ENCODE measurements around the gene CLEC3A. TPM values are rescaled to one million over a fixed set of nuclear protein-coding genes. Genes with fewer than 3 reads are reported as not detected.
A peak's percentile ranks its signal among the peaks of the same experiment; 100 is the strongest.
"Not testable (repeated sequence)": the region's sequence is repeated elsewhere in the genome, so short reads cannot be mapped to it uniquely, and the experiment has no call there.

Gene CLEC3A
- total RNA-seq, 1 experiment from 2014 or later = not detected

DNA sequence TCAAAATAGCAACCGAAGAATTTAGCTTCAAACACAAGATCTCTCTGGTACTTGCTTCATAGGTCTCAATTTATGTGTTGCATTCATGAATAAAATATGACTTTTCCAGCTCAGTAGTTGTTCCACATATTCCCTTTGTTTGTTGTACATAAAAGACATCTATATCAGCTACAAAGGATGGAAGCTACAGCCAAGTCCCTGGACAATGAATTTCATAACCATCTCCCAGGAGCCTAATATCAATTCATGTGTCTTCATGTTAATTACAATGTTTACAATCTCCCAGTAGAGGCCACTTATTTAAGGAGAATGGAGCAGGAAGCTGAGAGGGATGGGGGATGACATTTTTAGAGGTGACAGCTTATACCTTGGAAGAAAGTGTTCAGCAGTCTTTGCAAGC, 3.3 kb downstream of the CLEC3A start:
- DNase-seq (ENCODE audit: extremely low read depth, low read depth) = no peak

DNA sequence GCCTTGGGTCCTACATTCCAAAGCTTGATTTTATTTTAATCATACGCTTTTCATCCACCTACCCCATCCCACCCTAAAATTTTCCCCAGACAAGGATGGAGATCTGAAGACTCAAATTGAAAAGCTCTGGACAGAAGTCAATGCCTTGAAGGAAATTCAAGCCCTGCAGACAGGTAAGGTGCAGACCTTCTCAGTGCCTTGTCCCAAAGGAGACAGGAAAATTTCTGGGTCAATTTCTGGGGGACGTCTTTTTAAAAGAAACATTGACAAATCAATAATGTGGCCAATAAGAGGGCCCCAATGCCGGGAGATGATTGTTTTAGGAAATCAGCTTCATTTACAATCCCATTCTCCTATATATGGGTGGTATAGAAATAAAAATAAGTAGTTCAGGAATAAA, 5.7 kb downstream of the CLEC3A start:
- no peak for DNase-seq (ENCODE audit: extremely low read depth, low read depth)

DNA sequence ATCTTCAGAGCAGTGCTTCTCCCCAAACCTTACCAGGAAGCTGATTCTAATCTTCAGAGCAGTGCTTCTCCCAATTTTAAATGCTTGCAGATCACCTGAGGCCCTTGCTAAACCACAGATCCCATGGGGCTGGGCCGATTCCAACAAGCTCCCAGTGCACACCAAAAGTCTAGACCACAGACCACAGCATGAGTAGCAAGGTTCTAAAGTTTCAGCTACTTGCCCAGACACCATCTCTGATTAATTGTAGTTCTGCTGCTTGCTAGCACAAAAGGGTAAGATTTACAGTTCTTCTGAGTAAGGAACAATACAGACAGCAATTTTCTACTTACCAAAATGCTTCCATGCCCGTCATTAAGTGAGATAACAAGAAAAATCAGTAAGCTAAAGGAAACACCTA, 12.2 kb downstream of the CLEC3A start:
- DNase-seq (ENCODE audit: extremely low read depth, low read depth) = no peak

DNA sequence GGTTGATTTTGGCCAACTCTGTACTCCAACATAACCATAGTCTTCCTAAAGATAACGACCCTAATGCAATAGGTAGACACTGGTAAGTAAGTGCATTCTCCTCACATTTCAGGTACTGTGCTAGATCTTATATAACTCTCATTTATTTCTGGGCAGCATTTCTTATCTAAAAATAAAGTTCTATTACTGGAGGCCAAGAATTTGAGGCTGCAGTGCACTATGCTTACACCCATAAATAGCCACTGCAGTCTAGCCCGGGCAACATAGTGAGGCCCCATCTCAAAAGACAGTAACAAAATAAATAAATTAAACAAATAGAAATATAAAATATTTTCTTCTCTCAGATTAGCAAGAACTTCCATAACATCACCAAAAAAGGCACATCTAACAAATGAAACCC, 12.7 kb downstream of the CLEC3A start:
- DNase-seq (ENCODE audit: extremely low read depth, low read depth) = no peak

DNA sequence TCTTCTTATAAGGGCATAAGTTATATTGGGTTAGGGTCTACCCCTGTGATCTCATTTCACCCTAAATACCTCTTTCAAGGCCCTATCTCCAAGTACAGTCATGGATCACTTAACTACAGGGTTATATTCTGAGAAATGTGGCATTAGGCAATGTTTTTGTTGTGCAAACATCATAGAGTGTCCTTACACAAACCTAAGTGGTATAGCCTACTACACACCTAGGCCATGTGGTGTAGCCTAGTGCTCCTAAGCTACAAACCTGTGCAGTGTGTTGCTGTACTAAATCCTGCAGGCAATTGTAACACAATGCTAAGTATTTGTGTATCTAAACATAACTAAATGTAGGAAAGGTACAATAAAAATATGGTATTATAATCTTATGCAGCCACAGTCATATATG, 18.0 kb downstream of the CLEC3A start:
- DNase-seq (ENCODE audit: extremely low read depth, low read depth) = no peak

DNA sequence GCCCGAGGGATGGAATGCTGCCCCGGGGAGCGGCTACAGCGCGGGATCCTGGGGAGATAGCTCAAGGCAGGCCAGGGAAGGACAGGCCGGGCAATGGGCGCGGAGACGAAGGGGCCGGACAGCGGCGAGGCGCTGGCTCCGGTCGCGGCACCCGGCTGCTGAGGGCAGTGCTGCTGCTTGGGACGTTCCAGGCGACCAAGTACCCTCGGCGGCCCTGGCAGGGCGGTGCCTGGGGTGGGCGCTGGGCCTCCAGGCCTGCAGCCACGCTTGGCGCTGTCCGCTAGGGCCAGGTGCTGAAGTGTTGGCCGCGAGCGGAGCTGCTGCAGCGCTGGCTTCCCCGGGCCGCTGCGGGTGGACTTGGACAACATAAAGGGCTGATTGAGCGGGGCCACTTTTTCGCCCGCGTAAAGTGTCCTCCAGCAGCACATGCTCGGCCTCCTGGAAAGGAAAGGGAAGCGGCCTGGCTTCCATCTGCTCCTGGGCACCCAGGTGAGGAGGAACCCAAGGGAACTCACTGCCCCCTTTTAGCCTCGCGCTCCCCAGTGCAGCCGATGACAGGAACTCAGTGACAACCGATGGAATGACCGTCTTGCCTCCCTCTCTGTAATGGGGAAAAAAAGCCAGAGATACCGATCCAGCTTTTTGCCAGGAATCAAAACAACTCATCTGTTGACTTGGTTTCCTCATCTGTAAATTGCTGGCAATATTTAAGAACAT, 23.7 kb downstream of the CLEC3A start:
- peak; percentile 55 for DNase-seq (ENCODE audit: extremely low read depth, low read depth)

DNA sequence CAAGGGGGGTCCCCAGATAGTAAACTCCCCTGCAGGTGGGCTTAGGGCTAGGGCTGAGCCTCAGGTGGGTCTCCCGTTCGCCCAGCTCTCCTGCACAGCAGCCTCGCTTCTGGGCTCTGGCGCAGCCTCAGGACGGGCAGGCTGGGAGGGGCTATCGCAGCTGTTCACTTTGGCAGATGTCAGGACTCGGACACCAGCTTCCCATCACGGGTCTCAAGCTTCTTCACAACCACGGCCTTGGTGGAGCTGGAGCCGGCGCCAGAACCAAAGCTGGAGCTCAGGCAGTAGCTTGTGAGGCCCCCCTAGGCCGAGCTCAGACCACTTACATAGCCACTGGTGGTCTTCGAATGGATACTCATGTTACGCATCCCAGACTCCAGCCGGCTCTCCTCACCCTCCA, 26.0 kb downstream of the CLEC3A start:
- no peak for DNase-seq (ENCODE audit: extremely low read depth, low read depth)

DNA sequence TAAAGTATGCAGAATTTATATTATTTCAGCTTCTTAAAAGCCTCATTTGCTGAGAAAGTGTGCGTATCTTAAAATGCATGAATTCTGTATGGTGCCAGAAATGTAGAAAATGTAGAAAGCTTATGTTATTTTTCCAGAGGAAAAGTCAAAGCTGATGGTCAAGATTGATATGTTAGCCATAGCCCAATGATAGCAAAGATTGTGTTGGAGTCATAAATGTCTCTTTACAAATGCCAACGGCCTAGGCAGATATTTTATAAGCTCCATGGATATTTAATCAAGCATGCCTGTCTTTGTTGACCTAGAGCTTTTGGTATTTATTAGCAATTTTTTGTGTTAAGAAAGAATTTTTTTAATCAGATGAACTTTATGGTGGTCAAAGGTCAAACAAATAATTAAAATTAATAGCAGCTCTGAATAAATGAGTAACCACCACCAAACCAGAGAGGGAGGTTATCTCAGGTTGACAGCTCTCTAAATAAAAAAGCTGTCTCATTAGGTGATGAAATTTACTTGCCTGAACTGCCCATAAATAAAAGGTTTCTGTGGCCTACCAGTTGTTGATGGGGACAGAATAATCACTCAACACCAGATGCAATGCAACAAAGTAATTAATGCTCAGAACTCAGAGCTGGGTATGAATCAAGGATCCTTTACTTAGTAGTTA, 28.5 kb downstream of the CLEC3A start:
- DNase-seq (ENCODE audit: extremely low read depth, low read depth) = no peak

DNA sequence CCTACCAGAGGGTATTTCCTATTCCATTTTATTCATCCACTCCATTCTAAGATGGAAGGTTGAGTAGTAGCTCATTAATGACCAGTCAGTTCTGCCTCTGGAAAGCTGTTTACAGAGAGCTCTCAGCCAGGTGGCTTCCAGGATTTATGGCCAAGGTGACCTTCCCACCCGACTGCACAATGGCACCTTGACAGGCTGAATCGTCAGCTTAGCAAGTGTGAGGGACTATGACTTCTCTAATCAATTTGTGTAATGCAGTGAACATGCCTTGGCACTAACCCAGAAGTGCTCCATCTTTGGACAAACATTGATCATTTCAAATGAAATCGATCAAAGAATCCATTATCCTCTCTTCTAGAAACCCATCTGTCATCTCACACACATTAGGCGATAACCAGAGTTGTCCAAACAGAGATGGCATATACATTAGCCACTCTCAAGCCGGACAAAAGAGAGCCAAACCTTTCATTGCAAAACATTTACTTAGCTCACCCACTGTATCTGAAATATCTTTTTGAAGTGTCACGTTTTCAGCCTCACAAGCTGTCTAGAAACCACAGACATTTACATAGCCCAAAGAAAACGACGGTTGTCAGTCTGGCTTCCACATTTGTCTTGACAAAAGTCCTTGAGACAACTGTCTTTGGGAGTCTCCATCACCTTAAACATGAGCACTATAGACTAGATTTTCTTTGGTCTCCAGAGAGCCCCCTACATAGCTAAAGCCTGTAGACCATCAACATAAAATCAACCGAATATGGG, 35.6 kb downstream of the CLEC3A start:
- DNase-seq (ENCODE audit: extremely low read depth, low read depth) = no peak

DNA sequence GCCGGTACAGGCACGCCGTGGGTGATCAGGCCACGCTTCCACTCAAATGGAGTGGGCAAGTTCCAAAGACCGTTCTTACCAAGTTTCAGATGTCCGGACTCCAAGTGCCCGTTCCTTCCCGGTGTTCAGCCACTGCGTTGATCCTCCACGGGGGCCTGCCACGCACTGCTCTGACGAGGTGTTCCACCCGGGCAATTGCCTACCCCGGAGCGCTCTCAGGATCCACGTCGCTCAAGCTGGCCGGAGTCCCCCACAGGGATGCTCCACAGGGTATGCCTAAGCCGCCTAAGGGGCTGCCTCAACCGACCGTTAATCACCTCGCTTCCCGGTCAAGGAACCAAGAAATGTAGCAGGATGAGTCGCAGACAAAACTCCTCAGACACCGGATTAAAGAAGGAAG, 37.5 kb downstream of the CLEC3A start:
- DNase-seq (ENCODE audit: extremely low read depth, low read depth) = not testable (repeated sequence)

DNA sequence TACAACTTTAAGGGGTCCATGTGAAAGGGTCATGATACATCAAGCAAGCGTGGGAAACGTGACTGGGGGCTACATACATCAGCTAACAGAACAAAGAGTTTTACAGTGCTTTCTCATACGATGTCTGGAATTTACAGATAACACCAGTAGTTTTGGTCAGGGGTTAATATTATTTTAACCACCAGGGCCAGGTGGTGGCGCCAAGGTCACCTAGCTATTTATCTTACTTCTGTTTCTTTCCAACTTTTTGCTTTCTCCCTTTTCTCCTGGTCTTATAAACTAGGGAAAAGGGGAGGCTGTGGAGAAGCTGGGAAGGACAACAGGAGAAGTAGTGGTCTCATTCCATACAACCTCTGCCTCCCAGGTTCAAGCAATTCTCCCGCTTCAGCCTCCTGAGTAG, 37.9 kb downstream of the CLEC3A start:
- no peak for DNase-seq (ENCODE audit: extremely low read depth, low read depth)

DNA sequence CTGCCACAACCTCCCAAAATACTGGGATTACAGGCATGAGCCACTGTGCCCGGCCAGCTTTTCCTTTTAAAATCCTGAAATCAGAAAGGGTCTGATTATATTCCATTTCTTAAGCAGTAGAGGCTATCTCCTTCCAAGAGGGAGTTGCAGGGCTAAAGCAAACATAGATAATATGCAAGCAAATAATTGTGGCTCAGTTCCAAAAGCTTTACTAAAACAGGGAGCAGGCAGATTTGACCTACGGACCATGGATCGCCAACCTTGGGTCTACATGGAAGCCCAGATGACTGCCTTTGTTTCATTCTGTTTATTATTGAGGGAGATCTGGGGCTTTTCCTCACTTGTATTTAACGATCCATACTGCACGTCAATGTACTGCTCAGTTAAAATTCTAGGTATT, 38.5 kb downstream of the CLEC3A start:
- no peak for DNase-seq (ENCODE audit: extremely low read depth, low read depth)

DNA sequence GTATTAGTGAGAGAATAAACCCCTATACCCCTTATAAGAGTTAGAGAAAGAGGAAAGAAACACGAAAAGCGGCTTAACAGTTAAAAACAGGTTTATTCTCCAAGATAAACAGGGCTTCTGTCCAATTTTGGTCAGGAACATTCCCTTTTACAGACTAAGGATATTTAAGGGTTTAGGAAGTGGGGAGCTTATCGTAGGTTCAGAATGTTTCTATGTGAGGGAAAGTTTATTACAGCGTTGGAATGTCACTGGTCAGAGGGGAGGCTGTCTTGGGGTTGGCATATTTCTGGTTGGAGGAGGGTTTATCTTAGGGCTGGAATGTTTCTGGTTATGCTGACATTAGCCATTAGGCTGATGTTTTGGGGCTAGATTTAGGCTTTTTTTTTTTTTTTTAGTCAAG, 43.0 kb downstream of the CLEC3A start:
- DNase-seq (ENCODE audit: extremely low read depth, low read depth) = no peak

DNA sequence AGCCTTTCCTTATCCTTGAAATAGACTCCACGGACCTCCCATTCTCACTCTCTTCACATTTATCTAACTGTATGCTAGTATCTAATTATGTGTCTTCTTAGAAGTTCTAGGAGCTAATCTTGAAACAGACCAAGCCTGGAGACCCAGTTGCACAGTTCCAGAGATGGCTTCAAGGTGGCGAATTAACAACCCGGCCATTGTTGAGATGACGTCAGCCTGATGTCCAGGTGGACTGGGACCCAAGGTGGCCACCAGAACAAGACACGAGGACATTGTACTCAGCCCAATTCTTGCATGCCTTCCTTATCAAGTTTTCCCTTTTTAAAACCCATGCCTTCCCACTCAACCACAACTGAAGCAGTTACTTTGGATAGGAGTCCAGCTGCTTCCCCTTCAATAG, 47.6 kb downstream of the CLEC3A start:
- no peak for DNase-seq (ENCODE audit: extremely low read depth, low read depth)

DNA sequence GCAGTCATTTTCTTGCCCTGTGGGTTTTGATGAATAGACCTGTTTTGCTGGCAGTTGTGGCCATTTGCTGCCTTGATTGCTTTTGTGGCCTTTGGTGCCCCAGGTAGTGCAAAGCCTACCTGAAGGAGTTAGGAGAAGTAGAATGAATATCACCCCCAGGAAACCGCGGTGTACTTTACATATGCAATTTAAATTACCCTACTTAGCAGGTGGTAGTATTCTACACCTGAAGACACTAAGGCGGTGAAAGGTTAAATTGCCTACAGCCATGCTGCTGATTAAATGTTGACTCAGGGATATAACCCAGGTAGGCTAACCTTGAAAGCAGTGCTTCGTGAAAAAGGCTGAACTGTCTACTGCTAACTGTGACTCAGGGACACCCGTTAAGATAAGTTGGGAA, 49.9 kb downstream of the CLEC3A start:
- no peak for DNase-seq (ENCODE audit: extremely low read depth, low read depth)

DNA sequence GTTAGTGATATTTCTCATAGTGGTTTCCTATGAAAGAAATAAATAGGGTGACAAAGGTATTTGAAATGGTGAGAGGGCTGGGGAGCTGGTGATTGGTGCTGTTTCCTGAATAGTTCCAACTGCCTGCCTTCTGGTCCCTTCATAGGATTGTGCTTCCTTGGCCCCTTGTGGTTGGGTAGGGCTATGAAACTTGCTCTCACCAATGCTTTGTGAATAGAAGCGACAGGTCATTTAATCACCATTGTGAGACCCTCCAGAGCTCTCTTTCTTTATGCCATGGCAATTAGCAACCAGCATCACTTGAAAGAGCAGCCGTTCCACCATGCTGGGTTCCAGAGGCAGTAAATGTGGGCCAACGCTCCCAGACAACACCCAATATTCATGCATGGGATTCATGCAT, 53.5 kb downstream of the CLEC3A start:
- no peak for DNase-seq (ENCODE audit: extremely low read depth, low read depth)

DNA sequence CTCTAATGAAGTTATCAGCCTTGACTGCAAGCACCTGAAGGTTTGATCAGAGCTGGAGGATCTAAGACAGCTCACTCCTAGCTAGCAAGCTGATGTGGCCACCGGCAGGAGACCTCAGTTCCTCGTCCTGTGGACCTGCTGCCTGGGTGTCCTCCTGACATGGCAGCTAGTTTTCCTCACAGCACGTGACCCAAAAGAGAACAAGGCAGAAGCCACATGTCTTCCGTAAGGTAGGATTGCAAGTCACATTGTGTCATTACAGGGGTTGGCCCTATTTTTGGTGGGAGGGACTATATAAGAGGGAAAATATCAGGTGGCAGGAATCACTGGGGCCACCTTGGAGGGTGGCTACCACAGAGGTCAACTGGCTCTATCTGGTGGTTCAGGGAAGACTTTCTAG, 59.0 kb downstream of the CLEC3A start:
- DNase-seq (ENCODE audit: extremely low read depth, low read depth) = no peak

Other genes with a start within 250 kb of the CLEC3A start
- gene VAT1L, start 234.0 kb upstream of the CLEC3A start, total RNA-seq (2014; rRNA removed; shearing (Covaris generic)) = not detected in 2 replicates
- 9.8 and 11.1 TPM in 2 replicates for gene WWOX, start 77.1 kb downstream of the CLEC3A start, total RNA-seq (2014; rRNA removed; shearing (Covaris generic))

Data from NCI-H460 (cell line).